Type B pancreatic cell (in vitro differentiated cells): ENCODE results near the gene HCN2. TPM values are rescaled to one million over a fixed set of nuclear protein-coding genes. Genes with fewer than 3 reads are reported as not detected.
A peak's percentile ranks its signal among the peaks of the same experiment; 100 is the strongest.

Source experiments
- DNase-seq: peaks from one replicate; pipeline ENCODE4 v3.0.0; 2021; ENCODE audit warnings: mixed read lengths; ENCODE audit not compliant: unreplicated experiment; ENCODE audit errors: extremely low spot score
- H3K27ac Mint-ChIP-seq: 2 replicates; pipeline ENCODE4 v1.8.0; 2021; ENCODE audit warnings: mild to moderate bottlenecking, mixed read lengths
- H3K27me3 Mint-ChIP-seq: 2 replicates; pipeline ENCODE4 v1.8.0; 2021; ENCODE audit warnings: mixed read lengths
- H3K36me3 Mint-ChIP-seq: 2 replicates; pipeline ENCODE4 v1.8.0; 2021; ENCODE audit warnings: mixed read lengths
- H3K4me1 Mint-ChIP-seq: one replicate; pipeline ENCODE4 v1.8.0; 2021; ENCODE audit warnings: mixed read lengths; ENCODE audit not compliant: unreplicated experiment
- H3K4me3 Mint-ChIP-seq: 2 replicates; pipeline ENCODE4 v1.8.0; 2021; ENCODE audit warnings: mild to moderate bottlenecking, mixed read lengths
- H3K9me3 Mint-ChIP-seq: 2 replicates; pipeline ENCODE4 v1.8.0; 2021; ENCODE audit warnings: mixed read lengths
- CTCF ChIP-seq: fragments of 200-600 bp; sonication (generic); conservative IDR thresholded peaks from 2 replicates; pipeline ENCODE4 v1.5.0; 2021; ENCODE audit warnings: antibody characterized with exemption, mild to moderate bottlenecking
- total RNA-seq: library from RNA; stranded (reverse); gene quantifications from 2 replicates; pipeline ENCODE4 v1.2.1, GENCODE V29; 2021; ENCODE audit warnings: low replicate concordance

Gene HCN2
- total RNA-seq, 1 donor from 2014 or later, result 1.4 TPM

- Mint-ChIP-seq H3K27me3 (no peaks in the 10 kb centered on the region), H3K36me3 (peaks cover 4% of the 10 kb centered on the region), H3K4me1 (no peaks in the 10 kb centered on the region), H3K4me3 (peak within 1 kb of the TSS; percentile 96), H3K9me3 (no peaks in the 10 kb centered on the region), H3K27ac (peak within 1 kb of the TSS; percentile 91)
- peak; percentile 35 for TF ChIP-seq CTCF
- DNase-seq, result peak; percentile 97
These were observed 43.5 kb downstream of the HCN2 start, which contains the start of gene POLRMT for GRCh38 chr19:633068-633785. Gene POLRMT, minus strand, starts transcription at chr19:633537. Its CDS starts 25 bp downstream, at chr19:633512.

- H3K36me3 Mint-ChIP-seq, result peaks cover 2% of the 10 kb centered on the region
- peak overlapping the region; percentile 91 for H3K27ac Mint-ChIP-seq
- TF ChIP-seq CTCF, result no peak
- no peak for DNase-seq
- H3K4me1 Mint-ChIP-seq, result no peaks in the 10 kb centered on the region
- no peaks in the 10 kb centered on the region for H3K9me3 Mint-ChIP-seq
- H3K4me3 Mint-ChIP-seq, result peak overlapping the region; percentile 96
- H3K27me3 Mint-ChIP-seq, result no peaks in the 10 kb centered on the region
These were observed 44.3 kb downstream of the HCN2 start for GRCh38 chr19:633786-634639.

DNA sequence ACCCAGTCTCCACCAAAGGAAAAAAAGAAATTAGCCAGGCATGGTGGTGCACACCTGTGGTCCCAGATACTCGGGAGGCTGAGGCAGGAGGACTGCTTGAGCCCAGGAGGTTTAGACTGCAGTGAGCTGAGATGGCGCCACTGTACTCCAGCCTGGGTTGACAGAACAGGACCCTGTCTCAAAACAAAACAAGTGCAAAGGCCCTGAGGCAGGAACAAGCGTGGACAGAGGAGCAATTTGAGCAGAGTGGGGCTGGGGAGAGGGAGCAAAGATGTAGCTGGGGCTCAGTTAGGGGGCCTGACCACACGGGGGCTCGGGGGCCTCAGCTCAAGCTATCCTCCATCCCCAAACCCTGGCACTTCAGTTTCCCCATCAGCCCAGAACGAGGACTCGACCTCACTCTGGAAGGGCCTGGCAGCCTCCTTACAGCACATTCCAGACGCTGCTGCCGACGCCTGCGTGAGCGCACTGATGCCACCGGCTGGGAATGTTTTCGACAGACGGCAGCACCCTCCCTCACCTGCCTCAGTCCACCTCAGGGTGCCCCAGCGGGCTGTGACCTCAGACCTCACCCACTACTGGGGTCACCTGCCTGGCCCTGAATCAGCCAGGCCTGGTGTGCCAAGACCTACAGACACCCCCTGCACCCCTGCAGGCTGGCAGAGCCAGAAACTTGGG lies 45.4 kb downstream of the HCN2 start:
- H3K4me1 Mint-ChIP-seq, result peaks cover 4% of the 10 kb centered on the region
- no peak for TF ChIP-seq CTCF
- peaks cover 4% of the 10 kb centered on the region for H3K27me3 Mint-ChIP-seq
- H3K36me3 Mint-ChIP-seq, result no peaks in the 10 kb centered on the region
- DNase-seq, result no peak
- H3K9me3 Mint-ChIP-seq, result no peaks in the 10 kb centered on the region
- H3K27ac Mint-ChIP-seq, result no peak overlapping the region
- H3K4me3 Mint-ChIP-seq, result no peak overlapping the region

- Mint-ChIP-seq H3K27ac (no peak overlapping the region), H3K9me3 (no peaks in the 10 kb centered on the region), H3K27me3 (peaks cover 4% of the 10 kb centered on the region), H3K36me3 (no peaks in the 10 kb centered on the region), H3K4me1 (peaks cover 4% of the 10 kb centered on the region), H3K4me3 (peak overlapping the region; percentile 83)
- TF ChIP-seq CTCF, result no peak
- no peak for DNase-seq
These were observed 49.2 kb downstream of the HCN2 start for GRCh38 chr19:638906-639252.

GRCh38 chr19:639253-640160 lies 49.8 kb downstream of the HCN2 start, which contains the start of gene FGF22:
Gene FGF22, plus strand, starts transcription at chr19:639879. Its CDS starts 47 bp downstream, at chr19:639926.
- peak within 1 kb of the TSS; percentile 50 for H3K27ac Mint-ChIP-seq
- no peaks in the 10 kb centered on the region for H3K36me3 Mint-ChIP-seq
- peaks cover 4% of the 10 kb centered on the region for H3K27me3 Mint-ChIP-seq
- DNase-seq, result peak; percentile 92
- H3K9me3 Mint-ChIP-seq, result no peaks in the 10 kb centered on the region
- peaks cover 4% of the 10 kb centered on the region for H3K4me1 Mint-ChIP-seq
- H3K4me3 Mint-ChIP-seq, result peak within 1 kb of the TSS; percentile 83
- no peak for TF ChIP-seq CTCF
